Upper lobe of left lung (tissue), 4 donors: Measurements from ENCODE around the gene UBD.

ENCODE experiments used
- CTCF ChIP-seq, 6 experiments: fragments of 450-650 bp in 4 of 6; fragments of 200-600 bp in 2 of 6; sonication (generic) in 2 of 6; IDR thresholded peaks; one replicate each; pipeline ENCODE4 v1.5.1; 2016 to 2019; ENCODE audit warnings: antibody characterized with exemption in 6 of 6
- EP300 ChIP-seq, 4 donors: sonication (generic); formaldehyde crosslinking; IDR thresholded peaks; one replicate each; pipeline ENCODE4 v1.5.1; 2017; ENCODE audit warnings: antibody characterized with exemption in 4 of 4, control low read depth in 2 of 4
- POLR2A ChIP-seq, 4 donors: fragments of 450-650 bp; IDR thresholded peaks; one replicate each; pipeline ENCODE4 v1.5.1; 2016 to 2017; ENCODE audit warnings: antibody characterized with exemption in 4 of 4, mild to moderate bottlenecking in 2 of 4

- TF ChIP-seq CTCF (IDR thresholded peaks at IDR 0.05): no peak
- no peak for TF ChIP-seq EP300 (IDR thresholded peaks at IDR 0.05)
- TF ChIP-seq POLR2A (IDR thresholded peaks at IDR 0.05): no peak
Observed at GRCh38 chr6:29567991-29568390, 8.5 kb upstream of the UBD start.
